Memory B cell (primary cell): ENCODE measurements around the gene MEIS3.
A peak's percentile ranks its signal among the peaks of the same experiment; 100 is the strongest.

Source experiments
- ATAC-seq: fragments of 150-1000 bp; cut with Tn5 transposase; 2 replicates; pipeline ENCODE4 v1.10.0; 2021; ENCODE audit warnings: low read depth, mild to moderate bottlenecking, moderate library complexity
- DNase-seq, 2 donors: peaks; one replicate each; pipeline ENCODE4 v3.0.0; 2022; ENCODE audit warnings: low spot score in 2 of 2
- H3K27ac Mint-ChIP-seq: one replicate; pipeline ENCODE4 v1.8.0; 2022; ENCODE audit warnings: mild to moderate bottlenecking, moderate library complexity, mixed read lengths
- H3K27me3 Mint-ChIP-seq: one replicate; pipeline ENCODE4 v1.8.0; 2022; ENCODE audit warnings: mixed read lengths
- H3K36me3 Mint-ChIP-seq: one replicate; pipeline ENCODE4 v1.8.0; 2022; ENCODE audit warnings: mild to moderate bottlenecking, mixed read lengths
- H3K4me1 Mint-ChIP-seq: one replicate; pipeline ENCODE4 v1.8.0; 2022; ENCODE audit warnings: mixed read lengths
- H3K4me3 Mint-ChIP-seq: one replicate; pipeline ENCODE4 v1.8.0; 2022; ENCODE audit warnings: mild to moderate bottlenecking, moderate library complexity, mixed read lengths
- H3K9me3 Mint-ChIP-seq: one replicate; pipeline ENCODE4 v1.8.0; 2022; ENCODE audit warnings: mixed read lengths

The MEIS3 gene

GRCh38 chr19:47445937-47446402 is 26.6 kb upstream of the MEIS3 start:
- DNase-seq: peak in 1 of 2 donors; percentile 45
- no peak overlapping the region for H3K27ac Mint-ChIP-seq
- H3K36me3 Mint-ChIP-seq: peaks cover 9% of the 10 kb centered on the region
- peak; percentile 86 for ATAC-seq
- peaks cover 21% of the 10 kb centered on the region for H3K4me1 Mint-ChIP-seq
- H3K9me3 Mint-ChIP-seq: peaks cover 5% of the 10 kb centered on the region
- H3K4me3 Mint-ChIP-seq: peak overlapping the region; percentile 78
- H3K27me3 Mint-ChIP-seq: peaks cover 55% of the 10 kb centered on the region

- ATAC-seq: no peak
- Mint-ChIP-seq H3K27ac (no peak overlapping the region), H3K4me1 (peaks cover 21% of the 10 kb centered on the region), H3K4me3 (peak overlapping the region; percentile 78), H3K36me3 (peaks cover 9% of the 10 kb centered on the region), H3K27me3 (peaks cover 55% of the 10 kb centered on the region), H3K9me3 (peaks cover 5% of the 10 kb centered on the region)
- no peak for DNase-seq
Observed at GRCh38 chr19:47445527-47445926, 26.2 kb upstream of the MEIS3 start.

- peaks cover 9% of the 10 kb centered on the region for H3K36me3 Mint-ChIP-seq
- peaks cover 21% of the 10 kb centered on the region for H3K4me1 Mint-ChIP-seq
- no peak overlapping the region for H3K4me3 Mint-ChIP-seq
- H3K9me3 Mint-ChIP-seq: peaks cover 5% of the 10 kb centered on the region
- no peak overlapping the region for H3K27ac Mint-ChIP-seq
- ATAC-seq (no peak), DNase-seq (no peak)
- peaks cover 54% of the 10 kb centered on the region for H3K27me3 Mint-ChIP-seq
Observed at GRCh38 chr19:47444388-47444821, 25.1 kb upstream of the MEIS3 start.

GRCh38 chr19:47443331-47443730 is 24.0 kb upstream of the MEIS3 start:
- peaks cover 21% of the 10 kb centered on the region for H3K4me1 Mint-ChIP-seq
- H3K36me3 Mint-ChIP-seq: peaks cover 9% of the 10 kb centered on the region
- peaks cover 53% of the 10 kb centered on the region for H3K27me3 Mint-ChIP-seq
- peaks cover 5% of the 10 kb centered on the region for H3K9me3 Mint-ChIP-seq
- H3K4me3 Mint-ChIP-seq: no peak overlapping the region
- ATAC-seq: no peak
- no peak for DNase-seq
- no peak overlapping the region for H3K27ac Mint-ChIP-seq

- peaks cover 15% of the 10 kb centered on the region for H3K4me1 Mint-ChIP-seq
- ATAC-seq (no peak), DNase-seq (no peak)
- H3K36me3 Mint-ChIP-seq: peaks cover 1% of the 10 kb centered on the region
- peaks cover 47% of the 10 kb centered on the region for H3K27me3 Mint-ChIP-seq
- no peak overlapping the region for H3K27ac Mint-ChIP-seq
- H3K4me3 Mint-ChIP-seq: no peak overlapping the region
- H3K9me3 Mint-ChIP-seq: no peaks in the 10 kb centered on the region
Observed at GRCh38 chr19:47438793-47439220, 19.5 kb upstream of the MEIS3 start.

- Mint-ChIP-seq H3K9me3 (no peaks in the 10 kb centered on the region), H3K27me3 (peaks cover 40% of the 10 kb centered on the region), H3K27ac (no peak overlapping the region), H3K4me1 (peaks cover 10% of the 10 kb centered on the region), H3K4me3 (no peak overlapping the region), H3K36me3 (peaks cover 1% of the 10 kb centered on the region)
- ATAC-seq (no peak), DNase-seq (no peak)
Observed at GRCh38 chr19:47437500-47437899, 18.2 kb upstream of the MEIS3 start.

GRCh38 chr19:47436712-47437401 is 17.5 kb upstream of the MEIS3 start:
- peaks cover 10% of the 10 kb centered on the region for H3K4me1 Mint-ChIP-seq
- H3K9me3 Mint-ChIP-seq: no peaks in the 10 kb centered on the region
- ATAC-seq (peak; percentile 88), DNase-seq (peak; percentile 83 to 86)
- H3K27me3 Mint-ChIP-seq: peaks cover 40% of the 10 kb centered on the region
- peak overlapping the region; percentile 18 for H3K4me3 Mint-ChIP-seq
- peaks cover 1% of the 10 kb centered on the region for H3K36me3 Mint-ChIP-seq
- H3K27ac Mint-ChIP-seq: peak overlapping the region; percentile 39

- DNase-seq (no peak), ATAC-seq (no peak)
- Mint-ChIP-seq H3K9me3 (no peaks in the 10 kb centered on the region), H3K27ac (no peak overlapping the region), H3K4me3 (no peak overlapping the region), H3K4me1 (peaks cover 10% of the 10 kb centered on the region), H3K36me3 (peaks cover 1% of the 10 kb centered on the region), H3K27me3 (peaks cover 39% of the 10 kb centered on the region)
Observed at GRCh38 chr19:47435883-47436417, 16.6 kb upstream of the MEIS3 start.

- ATAC-seq (peak; percentile 61), DNase-seq (no peak)
- H3K9me3 Mint-ChIP-seq: no peaks in the 10 kb centered on the region
- H3K36me3 Mint-ChIP-seq: peaks cover 1% of the 10 kb centered on the region
- H3K27ac Mint-ChIP-seq: peak overlapping the region; percentile 18
- no peak overlapping the region for H3K4me3 Mint-ChIP-seq
- H3K4me1 Mint-ChIP-seq: peaks cover 10% of the 10 kb centered on the region
- peaks cover 40% of the 10 kb centered on the region for H3K27me3 Mint-ChIP-seq
Observed at GRCh38 chr19:47435196-47435595, 15.9 kb upstream of the MEIS3 start.

- H3K27me3 Mint-ChIP-seq: peaks cover 42% of the 10 kb centered on the region
Observed at GRCh38 chr19:47434088-47434487, 14.8 kb upstream of the MEIS3 start.

GRCh38 chr19:47433121-47433520 is 13.8 kb upstream of the MEIS3 start:
- peaks cover 38% of the 10 kb centered on the region for H3K27me3 Mint-ChIP-seq
- no peak for DNase-seq

More at GRCh38 chr19:47434088-47434487, 14.8 kb upstream of the MEIS3 start:
- Mint-ChIP-seq H3K27ac (no peak overlapping the region), H3K4me1 (peaks cover 13% of the 10 kb centered on the region), H3K4me3 (no peak overlapping the region), H3K36me3 (peaks cover 1% of the 10 kb centered on the region), H3K9me3 (no peaks in the 10 kb centered on the region)
- DNase-seq (no peak), ATAC-seq (no peak)

GRCh38 chr19:47432499-47432898 is 13.2 kb upstream of the MEIS3 start:
- H3K27me3 Mint-ChIP-seq: peaks cover 35% of the 10 kb centered on the region
- no peak overlapping the region for H3K4me3 Mint-ChIP-seq
- no peak for ATAC-seq
- H3K36me3 Mint-ChIP-seq: peaks cover 1% of the 10 kb centered on the region
- H3K9me3 Mint-ChIP-seq: no peaks in the 10 kb centered on the region
- no peak for DNase-seq
- H3K27ac Mint-ChIP-seq: no peak overlapping the region
- peaks cover 13% of the 10 kb centered on the region for H3K4me1 Mint-ChIP-seq

More at GRCh38 chr19:47433121-47433520, 13.8 kb upstream of the MEIS3 start:
- no peak for ATAC-seq
- H3K27ac Mint-ChIP-seq: no peak overlapping the region
- peaks cover 1% of the 10 kb centered on the region for H3K36me3 Mint-ChIP-seq
- no peak overlapping the region for H3K4me3 Mint-ChIP-seq
- H3K9me3 Mint-ChIP-seq: no peaks in the 10 kb centered on the region
- H3K4me1 Mint-ChIP-seq: peaks cover 13% of the 10 kb centered on the region

- Mint-ChIP-seq H3K4me1 (peaks cover 10% of the 10 kb centered on the region), H3K9me3 (no peaks in the 10 kb centered on the region), H3K36me3 (peaks cover 1% of the 10 kb centered on the region), H3K27ac (no peak overlapping the region), H3K27me3 (peaks cover 33% of the 10 kb centered on the region), H3K4me3 (no peak overlapping the region)
- ATAC-seq: no peak
- DNase-seq: no peak
Observed at GRCh38 chr19:47432091-47432490, 12.8 kb upstream of the MEIS3 start.

- no peak for DNase-seq
- Mint-ChIP-seq H3K4me3 (no peak overlapping the region), H3K9me3 (no peaks in the 10 kb centered on the region), H3K27me3 (peaks cover 31% of the 10 kb centered on the region), H3K4me1 (peaks cover 4% of the 10 kb centered on the region), H3K36me3 (peaks cover 1% of the 10 kb centered on the region), H3K27ac (no peak overlapping the region)
- peak; percentile 16 for ATAC-seq
Observed at GRCh38 chr19:47430041-47430802, 10.9 kb upstream of the MEIS3 start.
